Progenitor cell of endocrine pancreas (in vitro differentiated cells): ENCODE data around the gene GDF10. TPM values are rescaled to one million over a fixed set of nuclear protein-coding genes. Genes with fewer than 3 reads are reported as not detected.

Experiments
- DNase-seq: peaks from one replicate; pipeline ENCODE4 v3.0.0; 2021; ENCODE audit warnings: low spot score; ENCODE audit not compliant: unreplicated experiment
- H3K27ac Mint-ChIP-seq: 2 replicates; pipeline ENCODE4 v1.8.0; 2021; ENCODE audit warnings: mild to moderate bottlenecking, moderate library complexity, mixed read lengths
- H3K27me3 Mint-ChIP-seq: 2 replicates; pipeline ENCODE4 v1.8.0; 2021; ENCODE audit warnings: mixed read lengths
- H3K36me3 Mint-ChIP-seq: 2 replicates; pipeline ENCODE4 v1.8.0; 2022; ENCODE audit warnings: mixed read lengths; ENCODE audit not compliant: insufficient read depth
- H3K4me1 Mint-ChIP-seq: 2 replicates; pipeline ENCODE4 v1.8.0; 2021; ENCODE audit warnings: low read depth, mixed read lengths
- H3K4me3 Mint-ChIP-seq: 2 replicates; pipeline ENCODE4 v1.8.0; 2021; ENCODE audit warnings: low read depth, mild to moderate bottlenecking, moderate library complexity, mixed read lengths
- H3K9me3 Mint-ChIP-seq: 2 replicates; pipeline ENCODE4 v1.8.0; 2021; ENCODE audit warnings: low read depth, mixed read lengths
- total RNA-seq: library from RNA; stranded (reverse); gene quantifications from 2 replicates; pipeline ENCODE4 v1.2.1, GENCODE V29; 2021
- TF ChIP-seq, protein P1 (sequence below): fragments of 200-600 bp; sonication (generic); IDR thresholded peaks from one replicate; pipeline ENCODE4 v1.5.0; 2021; ENCODE audit warnings: antibody characterized with exemption, mild to moderate bottlenecking; ENCODE audit not compliant: unreplicated experiment

GDF10 gene
- total RNA-seq, 1 donor from 2014 or later, result not detected

DNA sequence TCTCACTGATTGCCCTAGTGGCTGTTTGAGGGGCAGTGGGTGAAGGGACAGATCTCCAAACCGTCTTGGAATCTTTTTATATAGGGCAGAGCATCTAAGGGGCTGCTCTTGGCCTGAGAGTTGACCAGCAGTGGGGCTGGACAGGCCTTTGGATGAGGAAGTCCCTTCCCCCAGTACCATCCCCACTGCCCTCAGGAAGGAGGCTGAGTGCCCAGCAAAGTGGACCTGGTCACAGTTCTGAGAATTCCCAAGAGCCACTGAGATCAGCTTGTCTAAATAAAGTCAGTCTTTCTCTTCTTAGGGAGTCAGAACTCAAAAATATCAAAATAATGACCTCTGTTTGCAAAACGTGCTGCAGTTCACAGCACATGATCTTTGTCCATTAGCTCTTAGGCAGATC lies 5.6 kb downstream of the GDF10 start:
- peaks cover 2% of the 10 kb centered on the region for H3K4me1 Mint-ChIP-seq
- TF ChIP-seq, protein P1, sequence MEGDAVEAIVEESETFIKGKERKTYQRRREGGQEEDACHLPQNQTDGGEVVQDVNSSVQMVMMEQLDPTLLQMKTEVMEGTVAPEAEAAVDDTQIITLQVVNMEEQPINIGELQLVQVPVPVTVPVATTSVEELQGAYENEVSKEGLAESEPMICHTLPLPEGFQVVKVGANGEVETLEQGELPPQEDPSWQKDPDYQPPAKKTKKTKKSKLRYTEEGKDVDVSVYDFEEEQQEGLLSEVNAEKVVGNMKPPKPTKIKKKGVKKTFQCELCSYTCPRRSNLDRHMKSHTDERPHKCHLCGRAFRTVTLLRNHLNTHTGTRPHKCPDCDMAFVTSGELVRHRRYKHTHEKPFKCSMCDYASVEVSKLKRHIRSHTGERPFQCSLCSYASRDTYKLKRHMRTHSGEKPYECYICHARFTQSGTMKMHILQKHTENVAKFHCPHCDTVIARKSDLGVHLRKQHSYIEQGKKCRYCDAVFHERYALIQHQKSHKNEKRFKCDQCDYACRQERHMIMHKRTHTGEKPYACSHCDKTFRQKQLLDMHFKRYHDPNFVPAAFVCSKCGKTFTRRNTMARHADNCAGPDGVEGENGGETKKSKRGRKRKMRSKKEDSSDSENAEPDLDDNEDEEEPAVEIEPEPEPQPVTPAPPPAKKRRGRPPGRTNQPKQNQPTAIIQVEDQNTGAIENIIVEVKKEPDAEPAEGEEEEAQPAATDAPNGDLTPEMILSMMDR, result no peak
- no peak overlapping the region for H3K27ac Mint-ChIP-seq
- peaks cover 86% of the 10 kb centered on the region for H3K27me3 Mint-ChIP-seq
- DNase-seq, result no peak
- H3K4me3 Mint-ChIP-seq, result no peak overlapping the region
- no peaks in the 10 kb centered on the region for H3K36me3 Mint-ChIP-seq
- no peaks in the 10 kb centered on the region for H3K9me3 Mint-ChIP-seq

DNA sequence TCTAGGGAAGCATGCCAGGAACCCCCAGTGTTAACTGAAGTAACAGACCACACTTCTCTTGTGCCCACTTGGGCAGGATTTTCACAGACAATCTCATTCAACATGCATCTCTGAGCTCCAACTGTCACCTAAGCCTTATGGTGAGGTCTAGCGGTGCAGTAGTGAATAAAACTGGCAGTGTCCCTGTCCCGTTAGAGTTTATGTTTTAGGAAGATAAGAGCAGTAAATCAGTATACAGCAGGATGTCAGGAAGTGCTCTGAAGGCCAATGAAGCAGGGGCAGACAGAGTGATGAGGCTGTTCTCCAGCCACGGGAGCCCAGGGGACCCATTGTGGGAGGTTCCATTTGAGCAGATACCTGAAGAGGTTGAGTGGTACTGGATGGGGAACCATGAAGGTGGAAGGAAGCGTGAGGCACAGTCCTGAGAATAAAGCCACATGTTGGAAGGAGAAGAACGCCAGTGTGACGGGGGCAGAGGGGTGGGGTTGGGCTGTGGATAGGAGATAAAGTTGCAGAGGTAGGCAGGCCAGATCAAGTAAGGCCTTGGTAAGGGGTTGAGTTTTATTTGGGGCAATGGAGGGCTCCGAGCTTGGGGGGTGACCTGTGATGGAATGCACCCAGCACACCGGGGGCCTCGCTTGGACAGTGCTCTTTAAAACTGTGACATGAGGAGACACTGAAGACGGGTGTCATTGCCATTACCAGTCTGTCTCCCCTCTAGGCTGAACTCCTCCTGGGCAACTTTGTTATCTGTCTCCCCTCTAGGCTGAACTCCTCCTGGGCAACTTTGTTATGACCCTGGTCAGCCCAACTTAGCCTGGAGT lies 6.6 kb downstream of the GDF10 start:
- no peak for DNase-seq
- TF ChIP-seq, protein P1, result no peak
- no peak overlapping the region for H3K27ac Mint-ChIP-seq
- H3K4me1 Mint-ChIP-seq, result no peaks in the 10 kb centered on the region
- H3K27me3 Mint-ChIP-seq, result peaks cover 85% of the 10 kb centered on the region
- H3K4me3 Mint-ChIP-seq, result no peak overlapping the region
- H3K9me3 Mint-ChIP-seq, result no peaks in the 10 kb centered on the region
- H3K36me3 Mint-ChIP-seq, result no peaks in the 10 kb centered on the region

DNA sequence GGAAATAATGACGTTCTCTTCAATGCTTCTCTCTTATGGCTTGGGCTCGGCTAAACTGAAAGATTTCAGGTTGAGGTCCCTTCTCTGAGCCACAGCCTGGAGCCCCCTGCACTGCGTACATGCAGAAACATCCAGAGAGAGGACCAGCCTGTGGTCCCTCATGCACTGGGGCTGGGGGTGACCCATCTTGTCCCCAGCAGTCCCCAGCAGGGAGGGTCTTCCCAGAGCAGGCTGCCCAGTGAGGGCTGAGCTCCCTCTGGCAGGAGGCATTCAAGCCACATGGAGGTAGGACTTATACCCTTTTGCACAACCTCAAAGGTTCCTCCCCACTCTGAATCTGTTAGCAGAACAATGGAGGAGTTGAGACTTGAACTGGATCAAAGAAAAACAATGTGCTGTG lies 7.4 kb downstream of the GDF10 start:
- no peaks in the 10 kb centered on the region for H3K4me1 Mint-ChIP-seq
- TF ChIP-seq, protein P1, result no peak
- H3K9me3 Mint-ChIP-seq, result no peaks in the 10 kb centered on the region
- no peaks in the 10 kb centered on the region for H3K36me3 Mint-ChIP-seq
- peaks cover 82% of the 10 kb centered on the region for H3K27me3 Mint-ChIP-seq
- no peak overlapping the region for H3K4me3 Mint-ChIP-seq
- no peak for DNase-seq
- no peak overlapping the region for H3K27ac Mint-ChIP-seq

DNA sequence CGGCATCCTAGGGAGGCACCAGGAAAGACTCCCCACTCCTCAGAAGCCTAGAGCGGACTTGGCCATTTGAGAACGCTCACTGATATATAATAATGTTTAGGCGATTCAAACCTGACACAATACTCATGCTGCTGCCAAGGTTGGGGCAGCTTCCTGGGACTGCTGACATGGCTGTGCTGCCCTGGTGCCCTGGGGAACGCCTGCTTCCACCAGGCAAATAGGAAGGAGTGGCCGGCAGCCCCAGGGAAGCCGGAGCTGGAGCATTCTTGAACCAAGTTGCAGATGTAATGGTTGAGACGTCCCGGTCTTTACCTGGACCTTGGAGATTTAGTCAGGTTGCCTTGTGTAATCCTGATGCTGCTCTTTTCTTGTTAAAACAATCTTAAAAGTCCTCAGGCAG lies 8.8 kb downstream of the GDF10 start:
- H3K27ac Mint-ChIP-seq, result no peak overlapping the region
- H3K4me3 Mint-ChIP-seq, result no peak overlapping the region
- peaks cover 70% of the 10 kb centered on the region for H3K27me3 Mint-ChIP-seq
- TF ChIP-seq, protein P1, result no peak
- no peaks in the 10 kb centered on the region for H3K9me3 Mint-ChIP-seq
- H3K36me3 Mint-ChIP-seq, result no peaks in the 10 kb centered on the region
- no peaks in the 10 kb centered on the region for H3K4me1 Mint-ChIP-seq
- no peak for DNase-seq

DNA sequence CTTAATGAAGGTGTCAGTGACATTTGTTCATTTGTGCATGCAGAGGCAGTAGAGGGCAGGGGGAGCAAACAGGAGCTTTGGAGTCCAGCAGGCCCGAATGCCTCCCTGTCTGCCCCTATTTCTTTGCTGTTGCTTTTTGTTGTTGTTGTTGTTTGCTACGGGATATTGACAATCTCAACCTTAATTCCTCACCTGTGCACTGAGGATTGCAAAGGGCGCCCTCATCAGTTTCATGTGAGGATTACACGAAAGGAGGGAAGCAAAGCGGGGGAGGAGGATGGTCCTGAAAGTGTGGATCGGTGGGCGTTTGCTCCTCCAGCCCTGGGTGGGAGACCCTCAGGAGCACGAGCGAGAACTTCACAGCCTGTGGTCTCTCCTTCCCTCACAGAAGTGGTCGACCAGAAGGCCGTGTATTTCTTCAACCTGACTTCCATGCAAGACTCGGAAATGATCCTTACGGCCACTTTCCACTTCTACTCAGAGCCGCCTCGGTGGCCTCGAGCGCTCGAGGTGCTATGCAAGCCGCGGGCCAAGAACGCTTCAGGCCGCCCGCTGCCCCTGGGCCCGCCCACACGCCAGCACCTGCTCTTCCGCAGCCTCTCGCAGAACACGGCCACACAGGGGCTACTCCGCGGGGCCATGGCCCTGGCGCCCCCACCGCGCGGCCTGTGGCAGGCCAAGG lies 9.6 kb downstream of the GDF10 start:
- no peak overlapping the region for H3K27ac Mint-ChIP-seq
- H3K36me3 Mint-ChIP-seq, result no peaks in the 10 kb centered on the region
- TF ChIP-seq, protein P1, result peak; percentile 32
- H3K9me3 Mint-ChIP-seq, result no peaks in the 10 kb centered on the region
- no peaks in the 10 kb centered on the region for H3K4me1 Mint-ChIP-seq
- no peak for DNase-seq
- peaks cover 69% of the 10 kb centered on the region for H3K27me3 Mint-ChIP-seq
- H3K4me3 Mint-ChIP-seq, result no peak overlapping the region
